Astrocyte of the spinal cord (primary cell): ENCODE results near the gene C10orf105.

Experiments
- DNase-seq: peaks from one replicate; pipeline ENCODE4 v3.0.0; 2011; ENCODE audit warnings: low read depth, low spot score
- H3K4me3 ChIP-seq: 2 replicates; pipeline ENCODE4 v1.5.1; 2011; ENCODE audit warnings: low read depth, mild to moderate bottlenecking, low read length, moderate library complexity
- in situ Hi-C: cut with HindIII; loops from 2 replicates; pipeline ENCODE4 v1.10.0; 2017; ENCODE audit warnings: low sequenced_read_pairs
- TF ChIP-seq, protein P1 (sequence below): IDR thresholded peaks from 2 replicates; pipeline ENCODE4 v1.5.1; 2012; ENCODE audit warnings: low read depth, mild to moderate bottlenecking, low read length, inconsistent platforms

Gene C10orf105

DNA sequence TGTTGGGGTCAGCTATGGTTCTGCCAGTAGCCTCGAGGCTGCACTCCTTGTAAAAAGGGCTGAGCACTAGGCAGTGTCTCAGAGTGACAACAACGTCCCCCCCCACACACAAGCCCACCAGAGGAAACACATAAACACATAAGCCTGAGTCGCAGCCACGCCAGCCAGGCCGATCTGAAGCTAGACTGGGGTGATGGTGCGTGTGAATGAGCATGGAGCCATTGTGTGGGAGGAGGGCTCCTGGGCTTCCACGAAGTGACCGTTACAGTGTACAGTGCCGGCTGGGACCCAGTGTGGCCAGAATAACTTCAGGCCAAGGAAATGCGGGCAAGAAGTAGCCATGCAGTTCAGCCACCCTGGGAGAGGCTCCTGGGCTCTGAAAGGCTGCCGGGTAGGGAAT is 3.7 kb upstream of the C10orf105 start:
- in situ Hi-C loops, result no loop called here
- no peak for DNase-seq
- TF ChIP-seq, protein P1, sequence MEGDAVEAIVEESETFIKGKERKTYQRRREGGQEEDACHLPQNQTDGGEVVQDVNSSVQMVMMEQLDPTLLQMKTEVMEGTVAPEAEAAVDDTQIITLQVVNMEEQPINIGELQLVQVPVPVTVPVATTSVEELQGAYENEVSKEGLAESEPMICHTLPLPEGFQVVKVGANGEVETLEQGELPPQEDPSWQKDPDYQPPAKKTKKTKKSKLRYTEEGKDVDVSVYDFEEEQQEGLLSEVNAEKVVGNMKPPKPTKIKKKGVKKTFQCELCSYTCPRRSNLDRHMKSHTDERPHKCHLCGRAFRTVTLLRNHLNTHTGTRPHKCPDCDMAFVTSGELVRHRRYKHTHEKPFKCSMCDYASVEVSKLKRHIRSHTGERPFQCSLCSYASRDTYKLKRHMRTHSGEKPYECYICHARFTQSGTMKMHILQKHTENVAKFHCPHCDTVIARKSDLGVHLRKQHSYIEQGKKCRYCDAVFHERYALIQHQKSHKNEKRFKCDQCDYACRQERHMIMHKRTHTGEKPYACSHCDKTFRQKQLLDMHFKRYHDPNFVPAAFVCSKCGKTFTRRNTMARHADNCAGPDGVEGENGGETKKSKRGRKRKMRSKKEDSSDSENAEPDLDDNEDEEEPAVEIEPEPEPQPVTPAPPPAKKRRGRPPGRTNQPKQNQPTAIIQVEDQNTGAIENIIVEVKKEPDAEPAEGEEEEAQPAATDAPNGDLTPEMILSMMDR, result no peak
- no peak overlapping the region for H3K4me3 ChIP-seq

DNA sequence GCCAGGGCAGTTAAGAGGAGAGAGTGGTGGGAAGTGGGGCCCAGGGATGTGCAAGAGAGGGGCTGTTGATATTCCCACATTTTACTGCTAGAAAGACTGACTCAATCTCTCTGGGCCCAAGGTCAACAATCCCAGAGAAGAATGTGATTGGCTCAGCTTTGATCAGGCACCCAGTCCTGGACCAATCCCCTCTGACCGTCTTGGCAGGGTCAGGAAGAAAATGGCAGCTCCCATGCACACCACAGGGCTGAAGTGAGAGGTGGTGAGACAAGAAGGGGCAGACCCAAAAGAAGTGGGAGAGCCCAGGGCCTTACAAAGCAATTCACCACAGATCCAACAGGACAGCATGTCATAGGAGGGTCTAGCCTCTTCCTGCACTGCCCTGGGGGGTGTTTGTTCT is 3.3 kb upstream of the C10orf105 start:
- DNase-seq, result no peak
- in situ Hi-C loops, result no loop called here
- no peak overlapping the region for H3K4me3 ChIP-seq
- TF ChIP-seq, protein P1, result no peak

DNA sequence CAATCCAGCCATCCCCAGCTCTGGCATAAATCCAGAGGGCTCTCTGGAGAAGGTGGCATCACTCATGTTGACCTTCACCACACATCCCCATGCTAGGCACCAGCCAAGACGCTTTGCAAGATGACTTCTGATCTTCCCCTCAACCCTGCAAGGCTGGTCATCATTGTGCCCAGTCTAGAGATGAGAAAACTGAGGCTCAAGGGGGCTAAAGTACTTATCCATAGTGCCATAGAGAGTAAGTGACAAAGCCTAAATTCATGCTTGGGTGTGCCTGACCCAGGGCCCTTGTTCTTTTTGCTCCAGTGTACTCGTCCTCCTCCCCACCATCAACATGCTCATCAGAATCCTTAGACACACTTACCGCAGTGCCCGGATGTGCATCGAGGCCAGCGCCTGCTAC is 1.7 kb upstream of the C10orf105 start:
- no peak overlapping the region for H3K4me3 ChIP-seq
- DNase-seq, result no peak
- in situ Hi-C loops, result no loop called here
- TF ChIP-seq, protein P1, result no peak

DNA sequence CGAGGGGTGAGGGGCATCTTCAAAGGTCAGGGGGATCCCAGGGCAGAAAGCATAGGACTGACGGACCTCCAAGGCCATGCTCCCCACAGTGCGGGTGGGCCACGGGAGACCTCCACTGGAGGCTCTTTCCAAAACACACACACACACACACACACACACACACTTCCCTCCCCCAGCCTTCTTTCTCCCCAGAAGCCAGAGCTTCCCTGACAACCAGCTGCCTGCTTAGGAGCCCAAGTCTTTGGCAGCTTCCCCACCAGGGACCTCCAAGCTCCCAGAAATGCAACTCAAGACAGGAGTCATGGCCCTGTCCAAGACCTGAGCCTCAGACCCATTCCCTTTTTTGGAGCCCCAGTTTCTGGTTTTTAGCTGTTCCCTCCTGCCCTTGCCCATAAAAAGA is 710 bp upstream of the C10orf105 start:
- in situ Hi-C loops, result no loop called here
- DNase-seq, result no peak
- H3K4me3 ChIP-seq, result no peak overlapping the region
- TF ChIP-seq, protein P1, result no peak

DNA sequence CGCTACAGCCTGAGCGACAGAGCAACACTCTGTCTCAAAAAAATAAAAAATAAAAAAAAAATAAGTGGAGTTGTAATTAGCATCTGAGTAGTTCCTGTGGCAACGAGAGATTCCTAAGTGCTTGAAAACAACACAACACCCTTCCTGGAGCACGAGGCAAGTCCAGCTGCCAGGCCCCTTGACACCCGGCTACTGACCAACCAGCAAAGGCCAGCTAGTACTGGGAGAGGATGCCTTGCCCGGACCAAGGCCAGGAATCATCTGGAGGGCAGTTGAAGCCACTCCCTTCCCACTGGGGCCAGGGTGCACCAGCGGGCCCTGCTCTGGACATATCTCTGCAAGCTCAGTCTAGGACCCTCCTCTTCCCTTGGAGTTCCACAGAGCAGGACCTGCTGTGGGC is 536 bp downstream of the C10orf105 start:
- DNase-seq, result no peak
- H3K4me3 ChIP-seq, result no peak overlapping the region
- in situ Hi-C loops, result no loop called here
- TF ChIP-seq, protein P1, result no peak

DNA sequence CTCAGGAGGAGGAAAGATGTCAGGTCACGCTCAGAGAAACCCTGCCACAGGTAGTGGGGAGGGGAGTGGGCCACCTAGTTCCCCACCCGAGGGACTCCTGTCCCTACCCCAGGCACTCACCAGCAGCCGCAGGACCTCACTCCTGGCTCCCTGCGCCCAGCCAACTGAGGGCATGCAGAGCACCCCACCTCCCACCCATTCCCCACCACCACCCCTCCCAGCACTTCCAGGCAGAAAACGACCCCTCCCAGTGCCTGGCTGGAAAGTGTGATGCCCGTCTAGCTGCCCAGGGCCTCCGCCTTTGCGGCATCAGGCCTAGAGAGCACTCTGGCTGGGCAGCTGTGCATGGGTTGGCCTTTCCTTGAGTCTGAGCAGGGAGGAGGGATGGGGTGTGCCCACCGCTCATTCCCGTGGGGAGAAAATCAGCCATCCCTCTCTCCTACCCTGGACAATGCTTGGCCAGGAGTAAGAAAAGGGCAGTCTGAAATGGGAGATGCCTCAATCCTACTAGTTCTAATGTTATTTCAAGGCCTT is 1.3 kb downstream of the C10orf105 start:
- no peak for DNase-seq
- in situ Hi-C loops, result no loop called here
- H3K4me3 ChIP-seq, result no peak overlapping the region
- TF ChIP-seq, protein P1, result no peak

DNA sequence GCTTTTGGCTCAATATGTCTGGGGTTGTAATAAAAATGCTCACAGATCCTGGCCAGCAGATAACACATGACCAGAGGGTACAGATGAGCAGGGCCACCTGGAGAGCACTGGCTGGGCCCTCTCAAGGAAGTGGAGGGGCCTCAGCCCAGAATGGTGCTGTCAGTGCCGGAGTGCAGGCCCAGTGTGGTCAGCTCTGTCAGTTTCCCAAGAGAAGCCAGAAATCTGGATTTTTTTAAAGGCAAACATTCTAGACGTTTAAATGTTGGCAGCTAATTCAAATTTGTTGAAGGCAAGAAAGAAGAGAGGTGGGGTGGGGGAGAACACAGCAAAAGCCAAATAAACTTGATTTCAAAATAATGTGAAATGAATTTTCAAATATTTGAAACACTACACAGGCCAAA is 2.0 kb downstream of the C10orf105 start:
- in situ Hi-C loops, result no loop called here
- H3K4me3 ChIP-seq, result no peak overlapping the region
- TF ChIP-seq, protein P1, result no peak
- DNase-seq, result no peak
